Measurements from ENCODE around the gene BCKDHB. TPM values are rescaled to one million over a fixed set of nuclear protein-coding genes. Genes with fewer than 3 reads are reported as not detected.
"Not testable (repeated sequence)": the region's sequence is repeated elsewhere in the genome, so short reads cannot be mapped to it uniquely, and the experiment has no call there.

BCKDHB gene
- total RNA-seq (2014; rRNA removed; shearing (Covaris generic)): 12.5 and 16.6 TPM in 2 replicates

DNA sequence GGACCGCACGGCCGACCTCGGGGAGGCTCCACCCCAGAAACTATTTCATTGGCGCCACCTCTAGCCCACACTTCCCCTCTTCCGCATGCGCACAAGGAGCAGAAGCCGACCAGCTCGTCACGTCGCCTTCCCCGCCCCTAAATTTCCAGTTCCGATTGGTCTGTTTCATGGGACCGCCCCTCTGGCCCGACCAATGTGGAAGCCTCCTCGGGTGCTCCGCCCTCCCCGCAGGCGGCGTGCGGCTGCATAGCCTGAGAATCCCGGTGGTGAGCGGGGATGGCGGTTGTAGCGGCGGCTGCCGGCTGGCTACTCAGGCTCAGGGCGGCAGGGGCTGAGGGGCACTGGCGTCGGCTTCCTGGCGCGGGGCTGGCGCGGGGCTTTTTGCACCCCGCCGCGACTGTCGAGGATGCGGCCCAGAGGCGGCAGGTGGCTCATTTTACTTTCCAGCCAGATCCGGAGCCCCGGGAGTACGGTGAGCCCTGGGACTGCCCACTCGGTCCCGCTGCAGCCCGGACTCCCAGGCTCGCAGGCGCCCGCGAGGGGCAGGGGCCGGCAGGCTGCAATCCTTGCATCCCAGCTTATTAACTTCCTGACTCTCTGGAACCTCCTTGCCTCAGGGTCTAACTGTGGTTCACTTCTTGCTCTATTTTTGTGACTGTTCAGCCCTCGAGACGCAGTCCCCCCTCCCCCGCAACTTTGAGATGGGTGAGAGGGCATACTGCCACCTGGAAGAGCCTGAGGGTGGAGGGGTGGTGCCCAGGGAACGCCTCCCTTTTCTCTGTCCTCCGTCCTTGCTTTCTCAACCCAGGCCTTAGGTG, at the start of gene BCKDHB:
BCKDHB (plus strand) TSS at position 254 of the 818 bp plus-strand sequence; CDS start at position 277, 23 bp downstream.
- DNase-seq (ENCODE audit: low read depth): peak; percentile 100

- DNase-seq (ENCODE audit: low read depth): no peak
These were observed 45.7 kb upstream of the BCKDHB start for GRCh38 chr6:80060774-80061173.

- DNase-seq (ENCODE audit: low read depth): not testable (repeated sequence)
These were observed 38.3 kb upstream of the BCKDHB start for GRCh38 chr6:80068146-80068545.

GRCh38 chr6:80070431-80070830, 36.0 kb upstream of the BCKDHB start:
- DNase-seq (ENCODE audit: low read depth): not testable (repeated sequence)

DNA sequence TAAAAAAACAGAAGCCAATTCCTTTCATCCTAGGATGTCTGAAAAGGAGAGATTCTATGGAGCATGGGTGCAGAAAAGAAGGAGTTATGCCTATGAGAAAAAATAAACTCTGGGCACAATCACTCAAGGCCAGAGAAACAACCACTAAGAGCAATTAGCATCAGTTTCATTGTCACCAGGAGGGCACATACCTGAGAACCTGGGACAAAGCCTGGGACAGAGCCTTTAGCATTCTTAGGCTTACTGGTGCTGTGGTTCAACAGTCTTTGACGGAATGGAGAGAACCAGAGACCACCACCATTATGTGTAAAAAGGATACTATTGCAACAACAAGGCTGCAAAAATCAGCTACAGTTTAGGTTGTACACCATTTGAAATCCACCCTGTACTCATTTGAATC, 29.4 kb upstream of the BCKDHB start:
- DNase-seq (ENCODE audit: low read depth): no peak

GRCh38 chr6:80088637-80089036, 17.8 kb upstream of the BCKDHB start:
- DNase-seq (ENCODE audit: low read depth): no peak

- DNase-seq (ENCODE audit: low read depth): no peak
These were observed 15.0 kb upstream of the BCKDHB start for GRCh38 chr6:80091506-80091905.

GRCh38 chr6:80094017-80094416, 12.5 kb upstream of the BCKDHB start:
- no peak for DNase-seq (ENCODE audit: low read depth)

DNA sequence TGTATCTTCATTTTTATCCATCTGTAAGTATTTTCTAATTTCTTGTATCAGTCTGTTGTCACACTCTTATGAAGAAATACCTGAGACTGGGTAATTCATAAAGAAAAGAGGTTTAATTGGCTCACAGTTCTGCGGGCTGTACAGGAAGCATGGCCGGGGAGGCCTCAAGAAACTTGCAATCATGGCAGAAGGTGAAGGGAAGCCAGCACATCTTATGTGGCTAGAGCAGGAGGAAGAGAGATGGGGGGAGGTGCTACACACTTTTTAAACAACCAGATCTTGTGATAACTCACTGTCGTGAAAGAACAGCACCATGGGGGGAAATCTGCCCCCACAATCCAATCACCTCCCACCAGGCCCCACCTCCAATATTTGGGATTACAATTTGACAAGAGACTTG, 10.9 kb upstream of the BCKDHB start:
- no peak for DNase-seq (ENCODE audit: low read depth)

GRCh38 chr6:80098392-80098791, 8.1 kb upstream of the BCKDHB start:
- no peak for DNase-seq (ENCODE audit: low read depth)

- no peak for DNase-seq (ENCODE audit: low read depth)
These were observed 2.0 kb upstream of the BCKDHB start for GRCh38 chr6:80104520-80104919.

- DNase-seq (ENCODE audit: low read depth): no peak
These were observed 476 bp upstream of the BCKDHB start for GRCh38 chr6:80105972-80106417.

- not testable (repeated sequence) for DNase-seq (ENCODE audit: low read depth)
These were observed 16.1 kb downstream of the BCKDHB start for GRCh38 chr6:80122576-80122975.

- no peak for DNase-seq (ENCODE audit: low read depth)
These were observed 20.3 kb downstream of the BCKDHB start for GRCh38 chr6:80126657-80127345.

- no peak for DNase-seq (ENCODE audit: low read depth)
These were observed 23.0 kb downstream of the BCKDHB start for GRCh38 chr6:80129485-80129884.

GRCh38 chr6:80133020-80133419, 26.5 kb downstream of the BCKDHB start:
- DNase-seq (ENCODE audit: low read depth): peak; percentile 60

- no peak for DNase-seq (ENCODE audit: low read depth)
These were observed 27.6 kb downstream of the BCKDHB start for GRCh38 chr6:80134065-80134464.

DNA sequence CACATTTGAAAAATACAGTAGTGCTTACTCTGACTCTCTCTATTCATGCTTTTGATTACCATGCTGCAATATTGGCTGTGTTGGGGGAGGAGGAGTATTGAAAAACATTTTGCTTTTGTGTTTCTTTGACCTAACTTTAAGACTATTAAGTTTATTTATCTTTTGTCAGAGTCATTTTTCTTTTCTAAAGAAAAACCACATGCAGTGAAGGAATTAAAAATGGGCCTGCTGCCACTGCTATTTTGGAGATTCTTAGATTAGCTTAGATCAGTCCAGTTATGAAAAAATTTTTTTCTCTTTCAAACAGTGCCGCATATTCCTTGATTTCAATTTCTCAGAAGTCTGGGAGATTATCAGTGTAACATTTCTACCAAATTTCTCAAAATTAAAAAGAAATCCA, 36.1 kb downstream of the BCKDHB start:
- DNase-seq (ENCODE audit: low read depth): no peak

DNA sequence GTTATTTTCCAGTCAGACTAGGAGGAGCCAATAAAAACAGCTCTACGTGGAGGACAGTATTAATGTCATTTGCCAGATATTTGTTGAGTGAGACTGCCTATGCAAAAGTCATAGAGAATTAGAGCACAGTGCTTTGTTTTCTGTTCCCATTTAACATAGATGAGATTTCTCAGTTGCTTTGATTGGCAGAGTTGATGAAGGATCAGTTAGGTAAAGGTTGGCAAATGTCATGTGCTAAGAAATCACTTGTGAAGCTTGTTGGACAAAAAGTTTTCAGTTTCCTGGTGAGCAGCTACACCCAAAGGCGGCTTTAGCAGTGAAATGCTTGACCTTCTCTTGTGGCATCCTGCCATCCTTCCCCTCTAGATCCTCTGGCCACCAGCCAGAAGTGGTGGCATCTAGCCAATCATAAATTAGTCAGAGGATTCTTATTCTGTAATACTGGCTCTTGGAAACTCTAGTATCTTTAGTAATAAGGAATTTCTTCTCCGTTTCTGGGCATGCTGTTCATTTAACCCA, 37.0 kb downstream of the BCKDHB start:
- peak; percentile 86 for DNase-seq (ENCODE audit: low read depth)

GRCh38 chr6:80144753-80145315, 38.4 kb downstream of the BCKDHB start:
- no peak for DNase-seq (ENCODE audit: low read depth)

- DNase-seq (ENCODE audit: low read depth): no peak
These were observed 39.0 kb downstream of the BCKDHB start for GRCh38 chr6:80145509-80145908.

GRCh38 chr6:80145921-80146320, 39.5 kb downstream of the BCKDHB start:
- DNase-seq (ENCODE audit: low read depth): no peak
